Stimulated activated naive B cell treated with anti-CD40 and anti-IgM and Interleukin-4, amounts not matched to agents 10 μg/mL and 1 μg/mL and 100 μg/mL, for 72 hours (primary cell): ENCODE results near the gene MEIOSIN.
"Not testable (repeated sequence)": the region's sequence is repeated elsewhere in the genome, so short reads cannot be mapped to it uniquely, and the experiment has no call there.

ENCODE experiments used
- ATAC-seq, 2 donors: fragments of 150-1000 bp; cut with Tn5 transposase; replicated peaks; 2 replicates each; pipeline ENCODE4 v1.10.0; 2021; ENCODE audit warnings: moderate library complexity in 1 of 2
- DNase-seq: peaks from one replicate; pipeline ENCODE4 v3.0.0; 2021
- H3K27ac Mint-ChIP-seq: one replicate; pipeline ENCODE4 v1.8.0; 2022; ENCODE audit warnings: mild to moderate bottlenecking, mixed read lengths
- H3K27me3 Mint-ChIP-seq, 2 donors: one replicate each; pipeline ENCODE4 v1.8.0; 2022; ENCODE audit warnings: mixed read lengths in 2 of 2
- H3K36me3 Mint-ChIP-seq, 2 donors: one replicate each; pipeline ENCODE4 v1.8.0; 2022; ENCODE audit warnings: mixed read lengths in 2 of 2, mild to moderate bottlenecking in 1 of 2
- H3K4me1 Mint-ChIP-seq, 2 donors: one replicate each; pipeline ENCODE4 v1.8.0; 2022; ENCODE audit warnings: mixed read lengths in 2 of 2, mild to moderate bottlenecking in 1 of 2
- H3K4me3 Mint-ChIP-seq, 2 donors: one replicate each; pipeline ENCODE4 v1.8.0; 2022; ENCODE audit warnings: mild to moderate bottlenecking in 2 of 2, mixed read lengths in 2 of 2, moderate library complexity in 1 of 2
- H3K9me3 Mint-ChIP-seq, 2 donors: one replicate each; pipeline ENCODE4 v1.8.0; 2022; ENCODE audit warnings: mixed read lengths in 2 of 2, mild to moderate bottlenecking in 1 of 2

MEIOSIN gene

DNA sequence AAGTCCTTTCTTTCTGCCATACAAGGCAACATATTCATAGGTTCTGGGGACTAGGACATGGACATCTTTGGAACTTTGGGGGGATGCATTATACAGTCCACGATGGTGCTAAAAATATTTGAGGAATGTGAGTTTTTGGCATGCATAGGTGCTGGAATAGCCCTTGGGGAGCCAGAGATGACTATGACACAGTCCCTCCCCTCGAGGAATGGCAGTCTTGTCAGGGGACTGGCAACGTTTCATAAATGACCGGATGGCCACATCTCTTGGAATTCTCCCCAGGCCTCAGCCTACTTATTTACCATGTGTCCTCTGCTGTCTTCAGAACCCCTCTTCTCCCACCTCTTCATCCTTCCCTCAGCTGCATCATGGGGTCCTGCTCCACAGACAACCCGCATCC is 13.6 kb downstream of the MEIOSIN start:
- no peak overlapping the region for H3K27ac Mint-ChIP-seq
- DNase-seq (no peak), ATAC-seq (no peak)
- H3K36me3 Mint-ChIP-seq: no peaks in the 10 kb centered on the region
- peaks cover 18 to 41% of the 10 kb centered on the region in 2 donors for H3K27me3 Mint-ChIP-seq
- H3K9me3 Mint-ChIP-seq: no peaks in the 10 kb centered on the region
- H3K4me1 Mint-ChIP-seq: no peaks in the 10 kb centered on the region
- H3K4me3 Mint-ChIP-seq: no peak overlapping the region

- Mint-ChIP-seq H3K4me1 (no peaks in the 10 kb centered on the region), H3K4me3 (no peak overlapping the region), H3K27me3 (peaks cover 18 to 36% of the 10 kb centered on the region in 2 donors), H3K9me3 (no peaks in the 10 kb centered on the region), H3K27ac (no peak overlapping the region), H3K36me3 (no peaks in the 10 kb centered on the region)
- ATAC-seq: no peak
- DNase-seq: no peak
These were observed 14.3 kb downstream of the MEIOSIN start for GRCh38 chr19:45747513-45747912.

DNA sequence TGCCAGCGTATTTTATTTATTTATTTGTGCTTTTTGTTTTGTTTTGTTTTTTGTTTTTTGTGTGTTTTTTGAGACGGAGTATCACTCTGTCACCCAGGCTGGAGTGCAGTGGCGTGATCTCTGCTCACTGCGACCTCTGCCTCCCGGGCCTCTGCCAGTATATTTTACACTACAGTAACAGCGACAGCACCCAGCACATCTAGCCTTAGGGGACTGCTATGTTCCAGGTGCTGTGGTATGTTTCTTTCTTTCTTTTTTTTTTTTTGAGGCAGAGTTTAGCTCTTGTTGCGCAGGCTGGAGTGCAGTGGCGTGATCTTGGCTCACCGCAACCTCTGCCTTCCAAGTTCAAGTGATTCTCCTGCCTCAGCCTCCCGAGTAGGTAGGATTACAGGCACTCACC is 18.2 kb downstream of the MEIOSIN start:
- H3K4me1 Mint-ChIP-seq, ATAC-seq: not testable (repeated sequence)

GRCh38 chr19:45752639-45753038 is 19.4 kb downstream of the MEIOSIN start:
- Mint-ChIP-seq H3K27ac (no peak overlapping the region), H3K4me3 (no peak overlapping the region), H3K27me3 (peaks cover 6 to 18% of the 10 kb centered on the region in 2 donors), H3K9me3 (no peaks in the 10 kb centered on the region), H3K4me1 (no peaks in the 10 kb centered on the region), H3K36me3 (no peaks in the 10 kb centered on the region)
- DNase-seq (no peak), ATAC-seq (no peak)

More for the DNA sequence above, 18.2 kb downstream of the MEIOSIN start:
- H3K36me3 Mint-ChIP-seq, DNase-seq, H3K27ac Mint-ChIP-seq, H3K9me3 Mint-ChIP-seq, H3K4me3 Mint-ChIP-seq: not testable (repeated sequence)
- peaks cover 9 to 22% of the 10 kb centered on the region in 2 donors for H3K27me3 Mint-ChIP-seq

DNA sequence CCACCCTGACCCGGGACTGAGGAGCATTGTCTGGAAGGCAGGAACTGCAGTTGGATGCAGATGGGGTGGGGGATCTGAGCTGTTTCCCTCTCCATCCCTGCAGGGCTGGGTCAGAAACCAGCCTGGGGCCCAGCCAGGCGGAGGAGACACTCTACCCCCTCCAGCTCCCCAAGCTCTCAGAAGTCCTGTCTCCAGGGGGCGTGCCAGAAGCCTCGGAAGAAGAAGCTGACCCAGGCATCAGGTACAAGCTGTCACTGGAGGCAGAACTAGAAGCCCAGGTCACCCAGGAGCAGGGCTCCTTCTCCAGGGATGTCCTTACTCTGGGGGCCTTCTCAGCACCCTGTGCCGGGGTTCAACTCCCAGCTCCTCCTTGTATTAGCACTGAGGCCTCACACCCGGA is 20.3 kb downstream of the MEIOSIN start:
- Mint-ChIP-seq H3K27ac (no peak overlapping the region), H3K4me3 (no peak overlapping the region), H3K4me1 (no peaks in the 10 kb centered on the region), H3K36me3 (no peaks in the 10 kb centered on the region), H3K27me3 (peaks cover 6 to 14% of the 10 kb centered on the region in 2 donors), H3K9me3 (no peaks in the 10 kb centered on the region)
- ATAC-seq: no peak
- no peak for DNase-seq

GRCh38 chr19:45754323-45754722 is 21.1 kb downstream of the MEIOSIN start:
- no peak for ATAC-seq
- H3K27ac Mint-ChIP-seq: no peak overlapping the region

DNA sequence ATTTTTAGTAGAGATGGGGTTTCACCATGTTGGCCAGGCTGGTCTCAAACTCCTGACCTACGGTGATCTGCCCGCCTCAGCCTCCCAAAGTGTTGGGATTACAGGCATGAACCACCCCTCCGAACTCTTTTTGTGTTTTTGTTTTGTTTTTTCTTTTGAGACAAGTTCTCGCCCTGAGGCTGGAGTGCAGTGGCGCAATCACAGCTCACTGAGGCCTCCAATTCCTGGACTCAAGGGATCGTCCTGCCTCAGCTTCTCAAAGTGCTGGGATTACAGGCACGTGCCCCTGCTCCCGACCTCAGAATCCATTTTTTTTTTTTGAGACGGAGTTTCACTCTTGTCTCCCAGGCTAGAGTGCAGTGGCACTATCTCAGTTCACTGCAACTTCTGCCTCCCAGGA is 24.5 kb downstream of the MEIOSIN start:
- no peaks in the 10 kb centered on the region for H3K36me3 Mint-ChIP-seq
- ATAC-seq (no peak), DNase-seq (no peak)
- H3K27me3 Mint-ChIP-seq: peaks cover 20 to 37% of the 10 kb centered on the region in 2 donors
- no peaks in the 10 kb centered on the region for H3K4me1 Mint-ChIP-seq
- H3K4me3 Mint-ChIP-seq: no peak overlapping the region
- H3K27ac Mint-ChIP-seq: no peak overlapping the region
- no peaks in the 10 kb centered on the region for H3K9me3 Mint-ChIP-seq

More at GRCh38 chr19:45754323-45754722, 21.1 kb downstream of the MEIOSIN start:
- no peak for DNase-seq
- Mint-ChIP-seq H3K36me3 (no peaks in the 10 kb centered on the region), H3K27me3 (peaks cover 9 to 22% of the 10 kb centered on the region in 2 donors), H3K4me1 (no peaks in the 10 kb centered on the region), H3K9me3 (no peaks in the 10 kb centered on the region), H3K4me3 (no peak overlapping the region)

GRCh38 chr19:45758921-45759320 is 25.7 kb downstream of the MEIOSIN start:
- H3K4me3 Mint-ChIP-seq: no peak overlapping the region
- H3K9me3 Mint-ChIP-seq: no peaks in the 10 kb centered on the region
- DNase-seq (no peak), ATAC-seq (no peak)
- no peaks in the 10 kb centered on the region for H3K36me3 Mint-ChIP-seq
- no peaks in the 10 kb centered on the region for H3K4me1 Mint-ChIP-seq
- H3K27ac Mint-ChIP-seq: no peak overlapping the region
- H3K27me3 Mint-ChIP-seq: peaks cover 20 to 31% of the 10 kb centered on the region in 2 donors

GRCh38 chr19:45761714-45762113 is 28.5 kb downstream of the MEIOSIN start:
- peaks cover 35 to 50% of the 10 kb centered on the region in 2 donors for H3K27me3 Mint-ChIP-seq

DNA sequence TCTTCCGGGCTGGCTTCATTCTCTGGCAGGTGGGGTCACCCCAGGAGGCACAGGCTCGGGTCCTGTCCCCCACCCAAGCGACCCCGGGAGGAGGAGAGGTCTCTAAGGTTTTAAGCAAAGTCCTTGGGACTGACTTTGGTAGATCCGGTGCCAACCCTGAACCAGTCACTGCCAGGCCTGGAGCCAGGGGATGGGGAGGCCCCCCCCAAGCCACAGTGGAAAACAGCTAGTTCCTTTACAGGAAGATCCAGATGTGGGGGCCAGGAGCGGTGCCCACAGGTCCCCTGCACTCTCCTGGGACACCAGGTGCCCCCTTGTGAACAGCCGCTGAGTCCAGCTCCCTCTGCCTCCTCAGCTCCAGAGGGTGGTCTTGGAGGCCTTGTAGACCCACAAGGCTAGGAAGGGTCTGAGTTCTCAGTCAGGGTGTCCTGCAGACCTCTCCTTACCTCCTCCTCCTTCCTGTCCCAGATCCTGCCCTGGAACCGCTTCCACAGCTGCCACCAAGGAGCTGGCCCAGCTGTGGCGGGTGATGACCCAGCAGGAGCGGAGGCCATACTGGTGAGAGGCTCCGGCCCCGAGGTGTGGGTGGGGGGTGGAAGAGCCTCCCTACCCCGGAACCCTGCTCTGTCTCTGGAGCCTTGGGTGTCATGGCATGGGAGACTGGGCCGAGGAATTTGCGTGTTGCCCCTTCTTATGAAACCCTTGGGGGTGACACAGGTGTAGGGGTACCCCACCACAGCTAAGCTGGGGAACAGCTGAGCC is 29.8 kb downstream of the MEIOSIN start:
- H3K4me3 Mint-ChIP-seq: no peak overlapping the region
- no peaks in the 10 kb centered on the region for H3K9me3 Mint-ChIP-seq
- DNase-seq (no peak), ATAC-seq (no peak)
- peaks cover 5 to 11% of the 10 kb centered on the region in 2 donors for H3K4me1 Mint-ChIP-seq
- no peaks in the 10 kb centered on the region for H3K36me3 Mint-ChIP-seq
- H3K27me3 Mint-ChIP-seq: peaks cover 39 to 56% of the 10 kb centered on the region in 2 donors
- no peak overlapping the region for H3K27ac Mint-ChIP-seq

More at GRCh38 chr19:45761714-45762113, 28.5 kb downstream of the MEIOSIN start:
- DNase-seq (no peak), ATAC-seq (no peak)
- Mint-ChIP-seq H3K4me1 (peaks cover 0 to 2% of the 10 kb centered on the region in 2 donors), H3K36me3 (no peaks in the 10 kb centered on the region), H3K4me3 (no peak overlapping the region), H3K27ac (no peak overlapping the region), H3K9me3 (no peaks in the 10 kb centered on the region)

DNA sequence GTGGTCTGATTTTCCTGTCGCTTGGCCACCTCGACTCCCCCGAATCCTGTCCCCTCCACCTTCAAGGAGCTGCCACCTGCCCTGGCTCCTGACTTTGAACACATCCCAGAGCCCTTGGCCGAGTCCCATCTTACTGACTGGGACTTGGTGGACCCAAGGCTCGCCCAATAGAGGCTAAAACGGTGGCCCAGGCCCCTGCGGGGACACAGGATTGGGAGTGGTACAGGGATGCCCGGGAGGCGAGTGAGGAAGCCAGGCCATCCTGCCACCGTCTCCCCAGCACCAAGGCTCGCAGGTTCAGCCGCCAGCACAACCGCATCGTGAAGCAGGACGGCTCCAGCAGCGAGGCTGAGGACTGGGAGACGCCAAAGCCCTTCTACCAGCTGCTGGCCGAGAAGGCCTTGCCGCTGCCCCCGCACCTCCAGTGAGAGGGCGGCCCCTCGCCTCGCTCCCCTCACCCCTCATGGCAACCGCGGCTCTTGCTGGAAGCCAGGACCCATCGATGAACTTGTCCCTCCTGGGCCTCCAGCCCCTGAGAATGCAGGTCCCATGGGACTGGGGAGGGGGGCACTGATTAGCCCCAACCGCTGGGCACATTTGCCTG is 30.6 kb downstream of the MEIOSIN start:
- Mint-ChIP-seq H3K4me3 (no peak overlapping the region), H3K27me3 (peaks cover 39 to 50% of the 10 kb centered on the region in 2 donors), H3K27ac (no peak overlapping the region), H3K36me3 (peaks cover 0 to under 1% of the 10 kb centered on the region in 2 donors), H3K9me3 (no peaks in the 10 kb centered on the region), H3K4me1 (peaks cover 5 to 13% of the 10 kb centered on the region in 2 donors)
- DNase-seq: no peak
- ATAC-seq: no peak

DNA sequence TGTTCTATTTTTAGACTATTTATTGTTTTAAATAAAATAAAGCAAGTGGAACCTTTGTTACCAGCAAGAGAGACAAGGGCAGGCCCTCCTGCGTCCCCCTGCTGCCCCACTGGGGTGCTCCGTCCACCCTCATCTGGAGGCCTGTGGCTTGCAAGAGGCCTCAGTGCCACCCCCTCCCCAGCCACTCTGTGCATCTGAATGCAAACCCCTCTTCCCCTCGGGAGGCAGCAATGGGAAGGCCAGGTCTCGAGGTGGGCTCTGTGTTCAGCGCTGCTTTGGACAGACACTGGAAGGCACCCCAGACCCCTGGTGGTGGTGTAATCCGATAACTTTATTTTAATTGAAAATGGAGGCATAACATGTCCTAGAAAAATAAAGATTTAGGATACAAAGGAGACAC is 31.2 kb downstream of the MEIOSIN start:
- Mint-ChIP-seq H3K9me3 (no peaks in the 10 kb centered on the region), H3K27me3 (peaks cover 34 to 44% of the 10 kb centered on the region in 2 donors), H3K36me3 (peaks cover 0 to 2% of the 10 kb centered on the region in 2 donors), H3K27ac (peak overlapping the region; percentile 56), H3K4me3 (no peak overlapping the region), H3K4me1 (peaks cover 8 to 19% of the 10 kb centered on the region in 2 donors)
- ATAC-seq (no peak), DNase-seq (no peak)

- Mint-ChIP-seq H3K36me3 (peaks cover 0 to 2% of the 10 kb centered on the region in 2 donors), H3K4me1 (peaks cover 10 to 25% of the 10 kb centered on the region in 2 donors), H3K27ac (peak overlapping the region; percentile 56), H3K4me3 (no peak overlapping the region), H3K27me3 (peaks cover 32 to 42% of the 10 kb centered on the region in 2 donors), H3K9me3 (no peaks in the 10 kb centered on the region)
- DNase-seq: no peak
- ATAC-seq: no peak
These were observed 31.9 kb downstream of the MEIOSIN start for GRCh38 chr19:45764945-45765701.

GRCh38 chr19:45765702-45766295 is 32.6 kb downstream of the MEIOSIN start:
- Mint-ChIP-seq H3K36me3 (peaks cover 0 to 5% of the 10 kb centered on the region in 2 donors), H3K27ac (no peak overlapping the region), H3K9me3 (no peaks in the 10 kb centered on the region), H3K27me3 (peaks cover 32 to 42% of the 10 kb centered on the region in 2 donors), H3K4me1 (peaks cover 15 to 32% of the 10 kb centered on the region in 2 donors), H3K4me3 (no peak overlapping the region)
- DNase-seq (no peak), ATAC-seq (no peak)
